Measurements from ENCODE around the gene TARS1. TPM values are rescaled to one million over a fixed set of nuclear protein-coding genes. Genes with fewer than 3 reads are reported as not detected.

The TARS1 gene
- total and polyA plus RNA-seq, 2 of the 4 experiments (the other 2 are of a cell fraction) = 90.8 to 175 TPM

DNA sequence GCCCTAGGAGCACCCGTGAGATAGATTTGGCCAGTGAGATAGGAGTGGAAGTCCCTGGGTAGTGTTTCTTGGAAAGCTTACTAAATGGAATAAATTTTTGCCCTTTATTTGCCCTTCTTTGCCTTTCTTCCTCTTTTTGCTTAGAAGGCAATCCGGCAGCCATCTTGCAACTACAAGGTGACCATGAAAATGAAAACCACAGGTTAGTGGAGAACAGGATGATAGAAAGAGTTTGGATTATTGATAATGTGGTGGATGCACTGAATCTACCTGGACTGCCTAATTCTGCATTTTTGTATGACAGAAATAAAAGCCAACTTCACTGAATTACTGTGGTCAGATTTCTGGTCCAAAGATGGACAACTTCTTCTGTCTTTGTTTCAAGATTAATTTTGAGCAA is 33.2 kb downstream of the TARS1 start:
- Histone ChIP-seq H3K79me1 (ENCODE audit: low read depth in 1 of 2, low read length in 2 of 2) (peaks cover 0 to 10% of the 10 kb centered on the region in 2 experiments; a peak in 3 of 4 replicates), H3K56ac (ENCODE audit: extremely low read depth, insufficient read depth, low read length) (no peak overlapping the region), H4K91ac (ENCODE audit: insufficient read depth, low read depth, low read length) (no peak overlapping the region), H3K4me1 (ENCODE audit: control insufficient read depth, insufficient read depth, low read length) (no peaks in the 10 kb centered on the region), H3K9me1 (ENCODE audit: insufficient read depth, low read length) (no peaks in the 10 kb centered on the region), H4K8ac (ENCODE audit: low read depth in 2 of 2, low read length in 2 of 2) (no peak overlapping the region), H3K27ac (ENCODE audit: insufficient read depth, low read length) (no peak overlapping the region), H3K14ac (replicated peaks; ENCODE audit: low read depth, low read length) (no peak overlapping the region), H3K18ac (ENCODE audit: low read depth, low read length) (no peak overlapping the region), H2BK15ac (ENCODE audit: low read depth, low read length) (no peak overlapping the region), H2AFZ (replicated peaks; ENCODE audit: low read length, poor library complexity) (no peak overlapping the region), H3K9me3 (ENCODE audit: control insufficient read depth, insufficient read depth, low read length) (no peaks in the 10 kb centered on the region), H2BK120ac (ENCODE audit: low read depth, low read length) (no peak overlapping the region), H3K23ac (ENCODE audit: low read depth, low read length) (no peak overlapping the region), H3K4me3 (ENCODE audit: insufficient read depth, low read depth, low read length) (no peak overlapping the region), H3K27me3 (ENCODE audit: control insufficient read depth, insufficient read depth, low read length) (no peaks in the 10 kb centered on the region), H3K36me3 (ENCODE audit: control insufficient read depth, insufficient read depth, low read length) (peaks cover 27% of the 10 kb centered on the region), H3K4me2 (ENCODE audit: low read depth, low read length) (no peak overlapping the region), H2BK5ac (ENCODE audit: low read depth, low read length, poor library complexity, severe bottlenecking) (no peak overlapping the region), H2AK9ac (replicated peaks; ENCODE audit: low read depth, low read length, poor library complexity) (no peak overlapping the region), H2BK20ac (ENCODE audit: low read depth, low read length) (no peak overlapping the region), H4K5ac (ENCODE audit: low read depth, low read length) (no peak overlapping the region), H4K20me1 (ENCODE audit: insufficient read depth, low read length) (peaks cover 9% of the 10 kb centered on the region; the same call in 1 of the 2 replicates), H2AK5ac (ENCODE audit: low read depth, low read length) (no peak overlapping the region), H3K4ac (ENCODE audit: low read depth, low read length) (no peak overlapping the region), H3K9ac (ENCODE audit: low read depth, low read length) (no peak overlapping the region)
- CTCF ChIA-PET = no interaction called here
- BruUV-seq (replicated peaks) = no TSS peak
- no peak for DNase-seq
- dilution Hi-C loops (cut with HindIII; ENCODE audit: low sequenced_read_pairs, unreplicated experiment) (no loop called here), intact Hi-C loops (cut with micrococcal nuclease) (loop anchor here (5.0 kb wide), 1 partner anchor 458 kb away; no protein-coding TSS in a partner anchor), in situ Hi-C loops (cut with MboI; ENCODE audit: low sequenced_read_pairs) (no loop called here)
- ATAC-seq (ENCODE audit: low read depth) = no peak
- no peak for TF ChIP-seq RCOR1 (IDR thresholded peaks at IDR 0.05; ENCODE audit: insufficient replicate concordance, low read length)
- POLR2A ChIA-PET (ENCODE audit: unreplicated experiment) = no interaction called here
- WGBS, 2 experiments (ENCODE audit: extremely low coverage in 2 of 2, insufficient read length in 1 of 2) = no CpG with 5 or more reads among the region's 2 CpGs

Data from IMR-90 (cell line).